H1 (cell line): ENCODE measurements around the gene STH. TPM values are rescaled to one million over a fixed set of nuclear protein-coding genes. Genes with fewer than 3 reads are reported as not detected.

Source experiments
- CTCF ChIA-PET: fragments of 300-600 bp; sonication (Branson Sonifier 250); formaldehyde crosslinking; loops from one replicate; lab custom pipeline; 2021; ENCODE audit not compliant: partially characterized antibody; lab: Charles Lee
- POLR2A ChIA-PET: fragments of 300-600 bp; sonication (Branson Sonifier 250); formaldehyde crosslinking; loops from one replicate; lab custom pipeline; 2021; ENCODE audit warnings: inconsistent platforms; ENCODE audit not compliant: partially characterized antibody; lab: Charles Lee
- DNase-seq, 2 experiments: peaks; one replicate each; pipeline versions ENCODE4 v3.0.0 to v3.0.0-alpha.2; 2010 to 2022; ENCODE audit warnings: low spot score in 2 of 2, low read depth in 1 of 2, mixed read lengths in 1 of 2
- FAIRE-seq: peaks from 2 replicates; lab custom pipeline; 2011; peaks lifted over from hg19 to GRCh38; lab: Jason Lieb, UNC
- H2AFZ ChIP-seq: 2 replicates; pipeline ENCODE4 v1.8.1; 2012; ENCODE audit warnings: low read length, inconsistent platforms
- H2AK5ac ChIP-seq: 2 replicates; pipeline ENCODE4 v1.6.1; 2013; ENCODE audit warnings: low read depth, low read length
- H2BK120ac ChIP-seq: replicated peaks from 2 replicates; pipeline ENCODE3; 2013; ENCODE audit warnings: low read depth, low read length, inconsistent platforms
- H2BK12ac ChIP-seq: 2 replicates; pipeline ENCODE4 v1.6.1; 2013; ENCODE audit warnings: low read depth, low read length
- H2BK15ac ChIP-seq: 2 replicates; pipeline ENCODE4 v1.6.1; 2013; ENCODE audit warnings: low read length
- H2BK20ac ChIP-seq: 2 replicates; pipeline ENCODE4 v1.6.1; 2013; ENCODE audit warnings: low read length
- H2BK5ac ChIP-seq: 2 replicates; pipeline ENCODE4 v1.6.1; 2013; ENCODE audit warnings: low read depth, low read length
- H3K14ac ChIP-seq: 2 replicates; pipeline ENCODE4 v1.6.1; 2013; ENCODE audit warnings: inconsistent platforms; ENCODE audit not compliant: insufficient read length
- H3K18ac ChIP-seq: 2 replicates; pipeline ENCODE4 v1.6.1; 2013; ENCODE audit warnings: low read length; ENCODE audit errors: extremely low read depth
- H3K23ac ChIP-seq: 2 replicates; pipeline ENCODE4 v1.6.1; 2013; ENCODE audit warnings: inconsistent platforms; ENCODE audit not compliant: insufficient read length
- H3K23me2 ChIP-seq: 2 replicates; pipeline ENCODE4 v1.6.1; 2013; ENCODE audit warnings: low read depth, low read length
- H3K27ac ChIP-seq: 2 replicates; pipeline ENCODE4 v1.6.1; 2011; ENCODE audit warnings: low read depth, low read length, inconsistent platforms
- H3K27me3 ChIP-seq, 4 experiments: replicated peaks in 1 of 4; 1 replicate in 1 of 4; 2 replicates in 3 of 4; pipeline versions ENCODE4 v1.6.1 to v1.8.1; 2011 to 2013; ENCODE audit warnings: low read length in 3 of 4, mild to moderate bottlenecking in 3 of 4, inconsistent platforms in 2 of 4, mixed read lengths in 2 of 4, moderate library complexity in 1 of 4; ENCODE audit not compliant: control insufficient read depth in 3 of 4, insufficient read depth in 3 of 4; ENCODE audit errors: extremely low read depth in 1 of 4
- H3K36me3 ChIP-seq, 4 experiments: 2 replicates each; pipeline versions ENCODE4 v1.6.1 to v1.8.1; 2011 to 2013; ENCODE audit warnings: mild to moderate bottlenecking in 4 of 4, low read length in 3 of 4, moderate library complexity in 2 of 4, control low read depth in 1 of 4, inconsistent platforms in 1 of 4; ENCODE audit not compliant: insufficient read depth in 4 of 4, control insufficient read depth in 2 of 4
- H3K4ac ChIP-seq: replicated peaks from 2 replicates; pipeline ENCODE3; 2013; ENCODE audit warnings: low read length, low read depth, mixed read lengths, inconsistent platforms; ENCODE audit not compliant: insufficient read length
- H3K4me1 ChIP-seq, 4 experiments: replicated peaks in 1 of 4; 1 replicate in 1 of 4; 2 replicates in 3 of 4; pipeline versions ENCODE4 v1.6.1 to v1.8.1; 2011 to 2013; ENCODE audit warnings: low read length in 3 of 4, inconsistent platforms in 2 of 4, mixed read lengths in 1 of 4; ENCODE audit not compliant: insufficient read depth in 4 of 4, control insufficient read depth in 3 of 4
- H3K4me2 ChIP-seq, 2 experiments: 2 replicates each; pipeline versions ENCODE4 v1.6.1 to v1.8.1; 2011 to 2013; ENCODE audit warnings: low read depth in 2 of 2, low read length in 2 of 2, control low read depth in 1 of 2, inconsistent platforms in 1 of 2, mild to moderate bottlenecking in 1 of 2; ENCODE audit not compliant: insufficient read depth in 1 of 2
- H3K4me3 ChIP-seq, 4 experiments: fragments of 200-600, 300-600 bp in 1 of 4; sonication (generic), shearing (Covaris generic), sonication (Bioruptor Twin) in 1 of 4; 2 replicates each; pipeline versions ENCODE4 v1.5.1 to v1.8.1; 2011 to 2016; ENCODE audit warnings: low read length in 4 of 4, low read depth in 3 of 4, control low read depth in 2 of 4, inconsistent platforms in 2 of 4, mild to moderate bottlenecking in 2 of 4, mixed read lengths in 1 of 4, moderate library complexity in 1 of 4; ENCODE audit not compliant: insufficient read depth in 2 of 4; ENCODE audit errors: extremely low read depth in 1 of 4
- H3K56ac ChIP-seq: replicated peaks from 2 replicates; pipeline ENCODE3; 2013; ENCODE audit warnings: low read depth, mild to moderate bottlenecking, mixed read lengths, low read length, inconsistent platforms; ENCODE audit not compliant: insufficient read length
- H3K79me1 ChIP-seq: 2 replicates; pipeline ENCODE4 v1.6.1; 2013; ENCODE audit warnings: low read depth, low read length, control low read depth
- H3K79me2 ChIP-seq, 2 experiments: 2 replicates each; pipeline versions ENCODE4 v1.6.1 to v1.8.1; 2012 to 2013; ENCODE audit warnings: low read length in 2 of 2, mild to moderate bottlenecking in 2 of 2, inconsistent platforms in 1 of 2; ENCODE audit not compliant: insufficient read depth in 2 of 2, control insufficient read depth in 1 of 2
- H3K9ac ChIP-seq, 4 experiments: replicated peaks in 1 of 4; 1 replicate in 1 of 4; 2 replicates in 3 of 4; pipeline versions ENCODE4 v1.6.1 to v1.8.1; 2011 to 2013; ENCODE audit warnings: low read depth in 3 of 4, low read length in 3 of 4, control low read depth in 2 of 4, mild to moderate bottlenecking in 2 of 4, moderate library complexity in 2 of 4, inconsistent platforms in 1 of 4; ENCODE audit errors: extremely low read depth in 1 of 4
- H3K9me3 ChIP-seq, 2 experiments: 2 replicates each; pipeline versions ENCODE4 v1.6.1 to v1.8.1; 2012 to 2013; ENCODE audit warnings: mild to moderate bottlenecking in 2 of 2, moderate library complexity in 2 of 2, control low read depth in 1 of 2, inconsistent platforms in 1 of 2, low read depth in 1 of 2, low read length in 1 of 2, mixed read lengths in 1 of 2; ENCODE audit not compliant: insufficient read depth in 2 of 2
- H4K20me1 ChIP-seq, 2 experiments: replicated peaks in 1 of 2; 2 replicates each; pipeline versions ENCODE3 to v1.8.1; 2011 to 2013; ENCODE audit warnings: inconsistent platforms in 2 of 2, low read length in 2 of 2, mild to moderate bottlenecking in 1 of 2; ENCODE audit not compliant: insufficient read depth in 2 of 2, control insufficient read depth in 1 of 2
- H4K5ac ChIP-seq: 2 replicates; pipeline ENCODE4 v1.6.1; 2013; ENCODE audit warnings: low read length, low read depth, mixed read lengths, inconsistent platforms; ENCODE audit not compliant: insufficient read length
- H4K8ac ChIP-seq: 2 replicates; pipeline ENCODE4 v1.8.0; 2013; ENCODE audit warnings: mild to moderate bottlenecking, moderate library complexity, low read length, inconsistent platforms; ENCODE audit not compliant: insufficient read depth; ENCODE audit errors: extremely low read depth
- H4K91ac ChIP-seq: replicated peaks from 2 replicates; pipeline ENCODE3; 2013; ENCODE audit warnings: low read length, mixed read lengths, inconsistent platforms; ENCODE audit not compliant: insufficient read length
- EGR1 ChIP-seq: IDR thresholded peaks from 2 replicates; pipeline ENCODE4 v1.6.1; 2011; ENCODE audit warnings: low read depth, low read length, borderline replicate concordance
- POLR2A ChIP-seq, 2 experiments: IDR thresholded peaks; 1 replicate in 1 of 2; 2 replicates in 1 of 2; pipeline ENCODE4 v1.6.1; 2011; ENCODE audit warnings: low read depth in 2 of 2, low read length in 2 of 2, mild to moderate bottlenecking in 2 of 2; ENCODE audit errors: control extremely low read depth in 1 of 2
- WGBS, 2 experiments: shearing (Covaris generic) in 1 of 2; methylation state at CpG; one replicate each; pipeline versions ENCODE4 v1.1.6 to v1.1.7; 2013 to 2015; ENCODE audit warnings: low lambda C conversion rate in 2 of 2, mixed read lengths in 2 of 2, inconsistent platforms in 1 of 2, low coverage in 1 of 2, missing lambda C conversion rate in 1 of 2; ENCODE audit not compliant: insufficient replicate concordance in 2 of 2, insufficient coverage in 1 of 2, insufficient read length in 1 of 2; ENCODE audit errors: extremely low coverage in 1 of 2, missing lambda C conversion rate in 1 of 2; 5-methylcytosine and 5-hydroxymethylcytosine counted together
- polyA plus RNA-seq, 7 experiments: library from polyadenylated mRNA; depleted of rRNA in 3 of 7; stranded (reverse) in 5 of 7; unstranded in 2 of 7; fragments of >200 nt in 5 of 7; fragments of 200-250 nt in 2 of 7; gene quantifications; 1 replicate in 5 of 7; 2 replicates in 1 of 7; 4 replicates in 1 of 7; pipeline versions ENCODE4 v1.2.1 to v1.2.3, GENCODE V29; 2011 to 2013; ENCODE audit warnings: missing spikeins in 2 of 7, mixed read lengths in 2 of 7
- total RNA-seq: library from RNA; stranded (reverse); fragmentation: NEBNext Ultra II Directional; extraction: Animal tissue kit (Norgen Biotek cat#: 25700); gene quantifications from 2 replicates; pipeline ENCODE4 v1.2.1, GENCODE V29; 2021

Gene STH
- total and polyA plus RNA-seq, 2 of the 8 experiments (the other 6 are each of a cell fraction or from before 2014, with no cell fraction given), result not detected

DNA sequence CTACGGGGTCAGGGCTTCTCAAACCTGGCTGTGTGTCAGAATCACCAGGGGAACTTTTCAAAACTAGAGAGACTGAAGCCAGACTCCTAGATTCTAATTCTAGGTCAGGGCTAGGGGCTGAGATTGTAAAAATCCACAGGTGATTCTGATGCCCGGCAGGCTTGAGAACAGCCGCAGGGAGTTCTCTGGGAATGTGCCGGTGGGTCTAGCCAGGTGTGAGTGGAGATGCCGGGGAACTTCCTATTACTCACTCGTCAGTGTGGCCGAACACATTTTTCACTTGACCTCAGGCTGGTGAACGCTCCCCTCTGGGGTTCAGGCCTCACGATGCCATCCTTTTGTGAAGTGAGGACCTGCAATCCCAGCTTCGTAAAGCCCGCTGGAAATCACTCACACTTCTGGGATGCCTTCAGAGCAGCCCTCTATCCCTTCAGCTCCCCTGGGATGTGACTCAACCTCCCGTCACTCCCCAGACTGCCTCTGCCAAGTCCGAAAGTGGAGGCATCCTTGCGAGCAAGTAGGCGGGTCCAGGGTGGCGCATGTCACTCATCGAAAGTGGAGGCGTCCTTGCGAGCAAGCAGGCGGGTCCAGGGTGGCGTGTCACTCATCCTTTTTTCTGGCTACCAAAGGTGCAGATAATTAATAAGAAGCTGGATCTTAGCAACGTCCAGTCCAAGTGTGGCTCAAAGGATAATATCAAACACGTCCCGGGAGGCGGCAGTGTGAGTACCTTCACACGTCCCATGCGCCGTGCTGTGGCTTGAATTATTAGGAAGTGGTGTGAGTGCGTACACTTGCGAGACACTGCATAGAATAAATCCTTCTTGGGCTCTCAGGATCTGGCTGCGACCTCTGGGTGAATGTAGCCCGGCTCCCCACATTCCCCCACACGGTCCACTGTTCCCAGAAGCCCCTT is 10.9 kb downstream of the STH start:
- no peak overlapping the region for H3K18ac ChIP-seq
- no peaks in the 10 kb centered on the region for H3K9me3 ChIP-seq
- no peak overlapping the region for H3K4me3 ChIP-seq
- FAIRE-seq, result no peak
- ChIA-PET CTCF (interaction anchor here (1.0 to 3.7 kb wide), 6 partner anchors 7 to 61 kb away, joined by 3 to 31 read pairs (median 4); no protein-coding TSS in a partner anchor), POLR2A (no interaction called here)
- no peak overlapping the region for H4K5ac ChIP-seq
- no peaks in the 10 kb centered on the region for H4K20me1 ChIP-seq
- H3K14ac ChIP-seq, result no peak overlapping the region
- no peak overlapping the region for H2BK20ac ChIP-seq
- H3K9ac ChIP-seq, result no peak overlapping the region
- no peak overlapping the region for H3K27ac ChIP-seq
- H2AK5ac ChIP-seq, result no peak overlapping the region
- no peak overlapping the region for H2BK15ac ChIP-seq
- no peaks in the 10 kb centered on the region for H3K36me3 ChIP-seq
- no peaks in the 10 kb centered on the region for H3K79me2 ChIP-seq
- H3K4me1 ChIP-seq, result no peaks in the 10 kb centered on the region; a peak in 1 of 7 replicates
- no peak overlapping the region for H3K4ac ChIP-seq
- H4K8ac ChIP-seq, result no peak overlapping the region
- H3K4me2 ChIP-seq, result no peak overlapping the region
- H2BK12ac ChIP-seq, result no peak overlapping the region
- H3K27me3 ChIP-seq, result no peaks in the 10 kb centered on the region
- peaks cover 2% of the 10 kb centered on the region; the same call in 1 of the 2 replicates for H3K23me2 ChIP-seq
- no peak overlapping the region for H4K91ac ChIP-seq
- WGBS, 2 experiments, result 93% methylated on average over 32 of the region's 33 CpGs; no CpG with 5 or more reads in 1 of the 2 experiments
- no peak overlapping the region for H3K23ac ChIP-seq
- no peak overlapping the region for H3K56ac ChIP-seq
- H2AFZ ChIP-seq, result no peak overlapping the region
- no peak overlapping the region for H2BK120ac ChIP-seq
- H2BK5ac ChIP-seq, result no peak overlapping the region
- DNase-seq, result no peak
- H3K79me1 ChIP-seq, result no peaks in the 10 kb centered on the region; the same call in 1 of the 2 replicates
- TF ChIP-seq POLR2A (IDR thresholded peaks at IDR 0.05; ENCODE audit: control extremely low read depth in 1 of 2, low read depth in 2 of 2, low read length in 2 of 2) (no peak), EGR1 (no peak)
